Calu3 (cell line): ENCODE results near the gene CLEC16A. TPM values are rescaled to one million over a fixed set of nuclear protein-coding genes. Genes with fewer than 3 reads are reported as not detected.

ENCODE experiments used
- BruUV-seq: library from RNA; stranded (reverse); fragments of 400-500 nt; replicated peaks from 2 replicates; lab custom pipeline; 2021; lab: Mats Ljungman, UMichigan
- CTCF ChIA-PET: fragments of 300-600 bp; sonication (Branson Sonifier 250); formaldehyde crosslinking; loops from one replicate; lab custom pipeline; 2022; ENCODE audit warnings: antibody characterized with exemption; lab: Charles Lee
- DNase-seq: peaks from one replicate; pipeline ENCODE4 v3.0.0; 2022
- H3K27ac Mint-ChIP-seq: one replicate; pipeline ENCODE4 v1.8.0; 2022; ENCODE audit warnings: mixed read lengths; ENCODE audit not compliant: unreplicated experiment
- H3K27me3 Mint-ChIP-seq: one replicate; pipeline ENCODE4 v1.8.0; 2022; ENCODE audit warnings: mixed read lengths; ENCODE audit not compliant: unreplicated experiment
- H3K36me3 Mint-ChIP-seq: one replicate; pipeline ENCODE4 v1.8.0; 2022; ENCODE audit warnings: mild to moderate bottlenecking, moderate library complexity, mixed read lengths; ENCODE audit not compliant: insufficient read depth, unreplicated experiment
- H3K4me1 Mint-ChIP-seq: one replicate; pipeline ENCODE4 v1.8.0; 2022; ENCODE audit warnings: mild to moderate bottlenecking, low read depth, mixed read lengths; ENCODE audit not compliant: unreplicated experiment
- H3K4me3 Mint-ChIP-seq: one replicate; pipeline ENCODE4 v1.8.0; 2022; ENCODE audit warnings: mild to moderate bottlenecking, low read depth, moderate library complexity, mixed read lengths; ENCODE audit not compliant: unreplicated experiment
- H3K9me3 Mint-ChIP-seq: one replicate; pipeline ENCODE4 v1.8.0; 2022; ENCODE audit warnings: low read depth, mixed read lengths; ENCODE audit not compliant: unreplicated experiment
- CTCF ChIP-seq: fragments of 200-600 bp; IDR thresholded peaks from one replicate; pipeline ENCODE4 v1.8.0; 2022; ENCODE audit warnings: antibody characterized with exemption; ENCODE audit not compliant: unreplicated experiment
- intact Hi-C: fragments of 100-400 bp; cut with micrococcal nuclease; formaldehyde crosslinking; loops from one replicate; pipeline ENCODE4 v1.10.0; 2022; ENCODE audit not compliant: unreplicated experiment
- total RNA-seq: library from RNA; stranded (reverse); gene quantifications from 2 replicates; pipeline ENCODE4 v1.2.3, GENCODE V29; 2022

CLEC16A gene
- total RNA-seq, 1 experiment from 2014 or later = 33.0 TPM

- BruUV-seq = no TSS peak
- DNase-seq = no peak
- no peak for TF ChIP-seq CTCF
- H3K4me3 Mint-ChIP-seq = no peak overlapping the region
- intact Hi-C loops = no loop called here
- no peaks in the 10 kb centered on the region for H3K27me3 Mint-ChIP-seq
- H3K9me3 Mint-ChIP-seq = no peaks in the 10 kb centered on the region
- H3K27ac Mint-ChIP-seq = no peak overlapping the region
- H3K4me1 Mint-ChIP-seq = no peaks in the 10 kb centered on the region
- peaks cover 9% of the 10 kb centered on the region for H3K36me3 Mint-ChIP-seq
- CTCF ChIA-PET = interaction anchor here (0.6 kb wide), 1 partner anchor 216 kb away, joined by 3 read pairs; no protein-coding TSS in a partner anchor
Measured at GRCh38 chr16:11187522-11188023, 243.2 kb downstream of the CLEC16A start.

GRCh38 chr16:11188801-11189740, 244.7 kb downstream of the CLEC16A start:
- Mint-ChIP-seq H3K4me1 (no peaks in the 10 kb centered on the region), H3K27ac (no peak overlapping the region), H3K27me3 (no peaks in the 10 kb centered on the region), H3K9me3 (no peaks in the 10 kb centered on the region), H3K36me3 (peaks cover 8% of the 10 kb centered on the region), H3K4me3 (no peak overlapping the region)
- CTCF ChIA-PET = interaction anchor here (0.9 kb wide), 1 partner anchor 23 kb away, joined by 6 read pairs; no protein-coding TSS in a partner anchor
- TF ChIP-seq CTCF = no peak
- intact Hi-C loops = no loop called here
- DNase-seq = no peak
- BruUV-seq = no TSS peak

- no TSS peak for BruUV-seq
- Mint-ChIP-seq H3K4me1 (no peaks in the 10 kb centered on the region), H3K36me3 (peaks cover 8% of the 10 kb centered on the region), H3K27ac (no peak overlapping the region), H3K9me3 (no peaks in the 10 kb centered on the region), H3K4me3 (no peak overlapping the region), H3K27me3 (no peaks in the 10 kb centered on the region)
- no peak for TF ChIP-seq CTCF
- intact Hi-C loops = no loop called here
- CTCF ChIA-PET = no interaction called here
- DNase-seq = no peak
Measured at GRCh38 chr16:11190588-11191560, 246.5 kb downstream of the CLEC16A start.

GRCh38 chr16:11191665-11192064, 247.3 kb downstream of the CLEC16A start:
- no TSS peak for BruUV-seq
- no peaks in the 10 kb centered on the region for H3K27me3 Mint-ChIP-seq
- H3K27ac Mint-ChIP-seq = no peak overlapping the region
- no peaks in the 10 kb centered on the region for H3K4me1 Mint-ChIP-seq
- CTCF ChIA-PET = no interaction called here
- H3K9me3 Mint-ChIP-seq = no peaks in the 10 kb centered on the region
- DNase-seq = no peak
- no peak for TF ChIP-seq CTCF
- H3K36me3 Mint-ChIP-seq = peaks cover 8% of the 10 kb centered on the region
- intact Hi-C loops = no loop called here
- H3K4me3 Mint-ChIP-seq = no peak overlapping the region
